ENCODE data around the gene IMP4. TPM values are rescaled to one million over a fixed set of nuclear protein-coding genes. Genes with fewer than 3 reads are reported as not detected.

Gene IMP4
- total RNA-seq, 1 experiment from 2014 or later, result 207 TPM

DNA sequence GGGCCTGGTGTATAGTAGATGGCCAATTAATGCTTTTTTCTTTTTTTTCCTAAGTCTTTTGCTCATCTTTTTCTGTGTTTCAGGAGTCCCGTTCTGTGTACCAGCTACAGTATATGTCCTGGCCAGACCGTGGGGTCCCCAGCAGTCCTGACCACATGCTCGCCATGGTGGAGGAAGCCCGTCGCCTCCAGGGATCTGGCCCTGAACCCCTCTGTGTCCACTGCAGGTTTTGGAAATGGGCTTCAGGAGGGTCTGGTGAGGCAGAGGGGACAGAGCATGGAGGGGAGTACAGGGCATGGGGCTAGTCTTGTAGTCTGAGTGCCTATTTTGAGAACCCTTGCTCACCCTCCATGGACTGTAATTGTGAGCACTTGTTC, 27.3 kb downstream of the IMP4 start:
- no peak for ATAC-seq
- H3K9ac ChIP-seq (ENCODE audit: low read length), result no peak overlapping the region
- no peaks in the 10 kb centered on the region for H3K36me3 ChIP-seq (ENCODE audit: low read depth, low read length)
- H3K4me1 ChIP-seq (ENCODE audit: insufficient read depth, low read length), result no peaks in the 10 kb centered on the region
- H3F3A ChIP-seq (ENCODE audit: low read length, unreplicated experiment), result no peaks in the 10 kb centered on the region
- H3K9me2 ChIP-seq (replicated peaks; ENCODE audit: low read length), result no peaks in the 10 kb centered on the region
- no peak overlapping the region for H3K4me2 ChIP-seq (ENCODE audit: low read length)
- no peak overlapping the region for H2AFZ ChIP-seq (ENCODE audit: low read length)
- no peaks in the 10 kb centered on the region for H4K20me1 ChIP-seq (ENCODE audit: low read length)
- CTCF ChIA-PET, result no interaction called here
- no peaks in the 10 kb centered on the region for H3K79me2 ChIP-seq (ENCODE audit: low read length)
- no peak for DNase-seq
- POLR2A ChIA-PET (ENCODE audit: unreplicated experiment), result no interaction called here
- TF ChIP-seq EZH2phosphoT487 (IDR thresholded peaks at IDR 0.05; ENCODE audit: borderline replicate concordance, low read length) (no peak), EZH2 (IDR thresholded peaks at IDR 0.05; ENCODE audit: low read length, unreplicated experiment) (no peak)
- TF ChIP-seq, protein P1, sequence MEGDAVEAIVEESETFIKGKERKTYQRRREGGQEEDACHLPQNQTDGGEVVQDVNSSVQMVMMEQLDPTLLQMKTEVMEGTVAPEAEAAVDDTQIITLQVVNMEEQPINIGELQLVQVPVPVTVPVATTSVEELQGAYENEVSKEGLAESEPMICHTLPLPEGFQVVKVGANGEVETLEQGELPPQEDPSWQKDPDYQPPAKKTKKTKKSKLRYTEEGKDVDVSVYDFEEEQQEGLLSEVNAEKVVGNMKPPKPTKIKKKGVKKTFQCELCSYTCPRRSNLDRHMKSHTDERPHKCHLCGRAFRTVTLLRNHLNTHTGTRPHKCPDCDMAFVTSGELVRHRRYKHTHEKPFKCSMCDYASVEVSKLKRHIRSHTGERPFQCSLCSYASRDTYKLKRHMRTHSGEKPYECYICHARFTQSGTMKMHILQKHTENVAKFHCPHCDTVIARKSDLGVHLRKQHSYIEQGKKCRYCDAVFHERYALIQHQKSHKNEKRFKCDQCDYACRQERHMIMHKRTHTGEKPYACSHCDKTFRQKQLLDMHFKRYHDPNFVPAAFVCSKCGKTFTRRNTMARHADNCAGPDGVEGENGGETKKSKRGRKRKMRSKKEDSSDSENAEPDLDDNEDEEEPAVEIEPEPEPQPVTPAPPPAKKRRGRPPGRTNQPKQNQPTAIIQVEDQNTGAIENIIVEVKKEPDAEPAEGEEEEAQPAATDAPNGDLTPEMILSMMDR (conservative IDR thresholded peaks at IDR 0.05; ENCODE audit: low read depth, low read length), result no peak
- intact Hi-C loops (cut with micrococcal nuclease), result no loop called here
- H3K9me3 ChIP-seq (ENCODE audit: low read length), result no peaks in the 10 kb centered on the region
- H3K27me3 ChIP-seq (ENCODE audit: low read length), result no peaks in the 10 kb centered on the region
- H3K4me3 ChIP-seq (ENCODE audit: low read length), result no peak overlapping the region
- no TSS peak for BruUV-seq (replicated peaks)
- no peak overlapping the region for H3K27ac ChIP-seq (ENCODE audit: low read length)

DNA sequence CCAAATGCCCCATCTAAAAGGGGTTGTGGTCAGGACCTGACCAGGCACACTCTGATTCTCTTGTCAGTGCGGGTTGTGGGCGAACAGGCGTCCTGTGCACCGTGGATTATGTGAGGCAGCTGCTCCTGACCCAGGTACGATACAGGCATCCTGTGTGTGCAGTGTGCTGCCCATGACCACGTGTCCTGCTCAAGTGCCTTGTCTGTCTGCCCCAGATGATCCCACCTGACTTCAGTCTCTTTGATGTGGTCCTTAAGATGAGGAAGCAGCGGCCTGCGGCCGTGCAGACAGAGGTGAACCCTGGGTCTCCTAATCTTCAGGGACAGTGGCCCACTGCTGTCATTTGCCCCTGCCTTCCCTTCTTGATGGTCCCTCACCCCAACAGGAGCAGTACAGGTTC, 27.8 kb downstream of the IMP4 start:
- Histone ChIP-seq H3K9ac (ENCODE audit: low read length) (no peak overlapping the region), H3K36me3 (ENCODE audit: low read depth, low read length) (no peaks in the 10 kb centered on the region), H3K27ac (ENCODE audit: low read length) (no peak overlapping the region), H3K79me2 (ENCODE audit: low read length) (no peaks in the 10 kb centered on the region), H4K20me1 (ENCODE audit: low read length) (no peaks in the 10 kb centered on the region), H2AFZ (ENCODE audit: low read length) (no peak overlapping the region), H3F3A (ENCODE audit: low read length, unreplicated experiment) (no peaks in the 10 kb centered on the region), H3K9me3 (ENCODE audit: low read length) (no peaks in the 10 kb centered on the region), H3K27me3 (ENCODE audit: low read length) (no peaks in the 10 kb centered on the region), H3K9me2 (replicated peaks; ENCODE audit: low read length) (no peaks in the 10 kb centered on the region), H3K4me1 (ENCODE audit: insufficient read depth, low read length) (no peaks in the 10 kb centered on the region), H3K4me3 (ENCODE audit: low read length) (no peak overlapping the region), H3K4me2 (ENCODE audit: low read length) (no peak overlapping the region)
- ATAC-seq (no peak), DNase-seq (no peak)
- TF ChIP-seq EZH2phosphoT487 (IDR thresholded peaks at IDR 0.05; ENCODE audit: borderline replicate concordance, low read length) (no peak), EZH2 (IDR thresholded peaks at IDR 0.05; ENCODE audit: low read length, unreplicated experiment) (no peak)
- TF ChIP-seq, protein P1 (conservative IDR thresholded peaks at IDR 0.05; ENCODE audit: low read depth, low read length), result no peak
- intact Hi-C loops (cut with micrococcal nuclease), result no loop called here
- POLR2A ChIA-PET (ENCODE audit: unreplicated experiment), result no interaction called here
- BruUV-seq (replicated peaks), result no TSS peak
- CTCF ChIA-PET, result no interaction called here

DNA sequence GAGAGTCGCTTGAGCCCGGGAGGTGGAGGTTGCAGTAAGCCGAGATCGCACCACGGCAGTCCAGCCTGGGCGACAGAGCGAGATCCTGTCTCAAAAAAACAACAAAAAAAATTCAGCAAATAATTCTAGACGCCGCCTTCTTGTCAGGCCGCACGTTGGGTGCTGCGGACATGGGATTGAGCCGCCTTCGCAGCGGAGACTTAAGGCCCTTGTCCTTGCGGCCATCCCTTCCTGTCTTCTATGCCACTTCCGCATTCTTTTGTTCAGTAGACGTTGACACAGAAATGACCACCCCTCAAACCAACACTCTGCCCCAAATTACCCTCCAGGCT, 29.0 kb downstream of the IMP4 start:
- no peak overlapping the region for H3K27ac ChIP-seq (ENCODE audit: low read length)
- DNase-seq, result no peak
- H3K4me2 ChIP-seq (ENCODE audit: low read length), result no peak overlapping the region
- no peaks in the 10 kb centered on the region for H4K20me1 ChIP-seq (ENCODE audit: low read length)
- no peaks in the 10 kb centered on the region for H3K4me1 ChIP-seq (ENCODE audit: insufficient read depth, low read length)
- no TSS peak for BruUV-seq (replicated peaks)
- intact Hi-C loops (cut with micrococcal nuclease), result no loop called here
- H3K9me3 ChIP-seq (ENCODE audit: low read length), result no peaks in the 10 kb centered on the region
- TF ChIP-seq, protein P1 (conservative IDR thresholded peaks at IDR 0.05; ENCODE audit: low read depth, low read length), result no peak
- TF ChIP-seq EZH2phosphoT487 (IDR thresholded peaks at IDR 0.05; ENCODE audit: borderline replicate concordance, low read length) (no peak), EZH2 (IDR thresholded peaks at IDR 0.05; ENCODE audit: low read length, unreplicated experiment) (no peak)
- H3K4me3 ChIP-seq (ENCODE audit: low read length), result no peak overlapping the region
- H3K9ac ChIP-seq (ENCODE audit: low read length), result no peak overlapping the region
- H2AFZ ChIP-seq (ENCODE audit: low read length), result no peak overlapping the region
- no peaks in the 10 kb centered on the region for H3F3A ChIP-seq (ENCODE audit: low read length, unreplicated experiment)
- no peaks in the 10 kb centered on the region for H3K27me3 ChIP-seq (ENCODE audit: low read length)
- ATAC-seq, result no peak
- H3K9me2 ChIP-seq (replicated peaks; ENCODE audit: low read length), result no peaks in the 10 kb centered on the region
- H3K79me2 ChIP-seq (ENCODE audit: low read length), result no peaks in the 10 kb centered on the region
- H3K36me3 ChIP-seq (ENCODE audit: low read depth, low read length), result no peaks in the 10 kb centered on the region
- POLR2A ChIA-PET (ENCODE audit: unreplicated experiment), result no interaction called here
- CTCF ChIA-PET, result no interaction called here
